GM12878 (cell line): Measurements from ENCODE around the gene IRF6. TPM values are rescaled to one million over a fixed set of nuclear protein-coding genes. Genes with fewer than 3 reads are reported as not detected.

Experiments
- ATAC-seq: fragments of 200-7000 bp; cut with Tn5 transposase; 3 replicates; pipeline ENCODE4 v1.9.1; 2020; ENCODE audit warnings: mild to moderate bottlenecking, moderate library complexity
- BruUV-seq: library from RNA; stranded (reverse); fragments of 400-500 nt; replicated peaks from 2 replicates; lab custom pipeline; 2021; lab: Mats Ljungman, UMichigan
- CTCF ChIA-PET: fragments of 300-600 bp; sonication (Branson Sonifier 250); formaldehyde crosslinking; extraction: SDS; loops from one replicate; lab custom pipeline; 2021; ENCODE audit warnings: inconsistent platforms; lab: Yijun Ruan, JAX
- POLR2A ChIA-PET: fragments of 350-600 bp; formaldehyde crosslinking; extraction: SDS; loops from one replicate; lab custom pipeline; 2021; ENCODE audit warnings: inconsistent platforms; lab: Charles Lee
- RAD21 ChIA-PET: fragments of 300-600 bp; sonication (Branson Sonifier 250); formaldehyde crosslinking; loops from one replicate; lab custom pipeline; 2023; ENCODE audit warnings: antibody characterized with exemption; ENCODE audit not compliant: unreplicated experiment; lab: Charles Lee
- SMC1A ChIA-PET: fragments of 300-600 bp; sonication (Branson Sonifier 250); formaldehyde crosslinking; loops from one replicate; lab custom pipeline; 2023; ENCODE audit not compliant: unreplicated experiment, uncharacterized antibody; lab: Charles Lee
- DNase-seq: peaks from one replicate; pipeline ENCODE4 v3.0.0-alpha.2; 2011; ENCODE audit warnings: low read depth, low spot score
- FAIRE-seq: peaks from 3 replicates; lab custom pipeline; 2011; peaks lifted over from hg19 to GRCh38; lab: Jason Lieb, UNC
- H2AFZ ChIP-seq: 2 replicates; pipeline ENCODE4 v1.6.0; 2011; ENCODE audit warnings: low read depth, low read length, control low read depth; ENCODE audit not compliant: control insufficient read depth
- H3K27ac ChIP-seq: 2 replicates; pipeline ENCODE4 v1.5.1; 2011; ENCODE audit warnings: control low read depth; ENCODE audit not compliant: control insufficient read depth, insufficient read depth
- H3K27me3 ChIP-seq, 2 experiments: replicated peaks in 1 of 2; 2 replicates each; pipeline versions ENCODE4 v1.6.0 to v1.6.1; 2011; ENCODE audit warnings: low read length in 1 of 2; ENCODE audit not compliant: control insufficient read depth in 2 of 2, insufficient read depth in 2 of 2
- H3K36me3 ChIP-seq, 2 experiments: 2 replicates each; pipeline ENCODE4 v1.5.1; 2011; ENCODE audit warnings: low read length in 1 of 2; ENCODE audit not compliant: control insufficient read depth in 2 of 2, insufficient read depth in 2 of 2
- H3K4me1 ChIP-seq: 2 replicates; pipeline ENCODE4 v1.6.1; 2011; ENCODE audit warnings: mild to moderate bottlenecking, low read length, moderate library complexity, mixed read lengths; ENCODE audit not compliant: control insufficient read depth, insufficient read depth
- H3K4me2 ChIP-seq: 2 replicates; pipeline ENCODE4 v1.6.0; 2011; ENCODE audit warnings: control low read depth; ENCODE audit not compliant: control insufficient read depth, insufficient read depth
- H3K4me3 ChIP-seq: fragments of 200-600 bp; sonication (generic); 2 replicates; pipeline ENCODE4 v1.5.1; 2016
- H3K79me2 ChIP-seq: 2 replicates; pipeline ENCODE4 v1.6.0; 2011; ENCODE audit warnings: low read length; ENCODE audit not compliant: control insufficient read depth, insufficient read depth
- H3K9ac ChIP-seq: 2 replicates; pipeline ENCODE4 v1.8.0; 2011; ENCODE audit warnings: low read length, control low read depth, mixed read lengths; ENCODE audit not compliant: control insufficient read depth, insufficient read depth
- H3K9me3 ChIP-seq: replicated peaks from 3 replicates; pipeline ENCODE4 v1.5.1; 2011; ENCODE audit warnings: mild to moderate bottlenecking, low read length; ENCODE audit not compliant: control insufficient read depth, insufficient read depth
- H4K20me1 ChIP-seq: 2 replicates; pipeline ENCODE4 v1.6.0; 2011; ENCODE audit not compliant: control insufficient read depth, insufficient read depth
- BACH1 ChIP-seq: fragments of 450-650 bp; IDR thresholded peaks from 2 replicates; pipeline ENCODE4 v1.6.1; 2017; ENCODE audit warnings: mild to moderate bottlenecking, borderline replicate concordance
- EGR1 ChIP-seq, 2 experiments: IDR thresholded peaks; 1 replicate in 1 of 2; 2 replicates in 1 of 2; pipeline ENCODE4 v1.6.1; 2011 to 2012; ENCODE audit warnings: low read depth in 2 of 2, low read length in 2 of 2, borderline replicate concordance in 1 of 2, mild to moderate bottlenecking in 1 of 2, moderate library complexity in 1 of 2
- RAD21 ChIP-seq: IDR thresholded peaks from 2 replicates; pipeline ENCODE4 v1.6.1; 2011; ENCODE audit warnings: mild to moderate bottlenecking, low read depth, low read length, moderate library complexity; ENCODE audit not compliant: insufficient read depth
- RBBP5 ChIP-seq: fragments of 200-600 bp; sonication (generic); conservative IDR thresholded peaks from 2 replicates; pipeline ENCODE4 v1.6.1; 2016
- ZNF24 ChIP-seq: fragments of 450-650 bp; IDR thresholded peaks from 2 replicates; pipeline ENCODE4 v1.6.1; 2017; ENCODE audit warnings: antibody characterized with exemption, mild to moderate bottlenecking
- WGBS: methylation state at CpG from one replicate; pipeline ENCODE4 v1.1.6; 2016; ENCODE audit warnings: low lambda C conversion rate; ENCODE audit not compliant: insufficient replicate concordance, insufficient coverage; ENCODE audit errors: missing lambda C conversion rate; 5-methylcytosine and 5-hydroxymethylcytosine counted together
- in situ Hi-C: fragments of 300-500 bp; cut with MboI; formaldehyde crosslinking; loops from 9 replicates; pipeline ENCODE4 v1.14.3; 2018; ENCODE audit warnings: mixed read lengths
- intact Hi-C: fragments of 100-400 bp; cut with micrococcal nuclease; formaldehyde crosslinking; loops from one replicate; pipeline ENCODE4 v1.14.2; 2022; ENCODE audit not compliant: unreplicated experiment
- polyA plus RNA-seq, 11 experiments: library from polyadenylated mRNA; depleted of rRNA in 4 of 11; unstranded in 6 of 11; stranded (reverse) in 5 of 11; fragments of >200 nt; fragmentation: Nextera tagmentation in 4 of 11; fragmentation: Illumina TruSeq in 1 of 11; extraction: Ambion mirVana in 4 of 11; extraction: Trizol in 1 of 11; gene quantifications; 1 replicate in 1 of 11; 2 replicates in 10 of 11; pipeline versions ENCODE4 v1.2.1 to v1.2.3, GENCODE V29; 2011 to 2016; ENCODE audit warnings: inconsistent platforms in 2 of 11, missing spikeins in 2 of 11, low read depth in 1 of 11
- total RNA-seq, 4 experiments: library from RNA; depleted of rRNA in 3 of 4; stranded (reverse); fragments of >200 nt in 3 of 4; fragmentation: Illumina TruSeq in 1 of 4; extraction: Trizol in 1 of 4; gene quantifications; 2 replicates each; pipeline versions ENCODE4 v1.2.1 to v1.2.3, GENCODE V29; 2013 to 2021
- TF ChIP-seq, protein P1 (sequence below), 3 experiments: IDR thresholded peaks in 2 of 3; conservative IDR thresholded peaks in 1 of 3; 2 replicates each; pipeline ENCODE4 v1.5.1; 2011; ENCODE audit warnings: low read depth in 3 of 3, low read length in 3 of 3, mild to moderate bottlenecking in 3 of 3, control low read depth in 2 of 3, moderate library complexity in 2 of 3, inconsistent platforms in 1 of 3, mixed read lengths in 1 of 3; ENCODE audit not compliant: control insufficient read depth in 2 of 3, insufficient read depth in 1 of 3; ENCODE audit errors: extremely low read depth in 1 of 3

The IRF6 gene
- total and polyA plus RNA-seq, 10 of the 15 experiments (the other 5 are each of a cell fraction or from before 2014, with no cell fraction given): 0.04 to 0.50 (median 0.09) TPM; not detected in 1

DNA sequence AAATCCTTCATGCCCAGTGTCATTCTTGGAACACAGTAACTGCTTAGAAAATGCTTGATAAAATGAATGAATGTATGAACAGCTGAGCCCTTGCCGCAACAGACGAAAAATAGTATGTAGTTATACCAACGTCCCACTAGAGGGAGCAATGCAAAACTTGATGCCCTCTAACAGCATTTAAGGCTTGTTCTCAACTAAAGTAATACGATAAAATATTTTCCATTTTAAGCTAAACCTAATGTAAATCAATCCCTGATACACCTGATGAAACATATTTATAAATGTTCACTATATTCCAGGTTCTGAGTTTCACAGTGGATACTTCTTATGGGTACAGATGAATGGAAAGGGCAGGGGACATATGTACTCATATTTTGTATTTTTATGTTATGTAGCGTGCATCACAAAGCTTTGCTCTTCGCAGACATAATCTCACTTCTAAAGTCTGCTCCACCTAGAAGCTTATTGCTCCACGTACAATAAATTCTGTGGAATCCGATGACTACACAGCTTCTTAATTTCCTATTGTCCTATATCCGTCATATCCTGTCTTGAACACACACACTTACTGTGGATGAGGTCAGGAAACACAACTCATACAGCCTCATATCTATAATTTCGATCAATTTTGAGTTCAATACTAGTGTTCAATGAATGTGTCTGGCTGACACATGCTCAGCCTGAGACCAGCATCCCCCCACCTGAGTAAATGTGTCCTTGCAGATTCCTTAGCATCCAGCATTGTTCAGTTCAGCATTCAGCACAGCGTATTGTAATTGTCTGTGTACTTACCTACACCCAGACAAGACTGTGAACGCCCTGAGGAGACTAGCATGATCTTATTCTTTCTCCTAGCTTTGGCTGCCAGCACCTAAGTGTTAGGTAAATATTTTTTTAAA is 17.4 kb upstream of the IRF6 start:
- in situ Hi-C loops (no loop called here), intact Hi-C loops (loop anchor here (10.0 kb wide), 1 partner anchor 249 kb away; no protein-coding TSS in a partner anchor)
- no peak overlapping the region for H3K27ac ChIP-seq
- CTCF ChIA-PET: interaction anchor here (0.5 to 7.4 kb wide), 37 partner anchors 9 to 1700 kb away, joined by 3 to 78 read pairs (median 5); partner anchors contain the start of genes C1orf74, G0S2, IRF6 and TRAF3IP3
- H3K9ac ChIP-seq: no peak overlapping the region
- POLR2A ChIA-PET: interaction anchor here (0.7 to 1.5 kb wide), 4 partner anchors 9 to 54 kb away, joined by 3 to 5 read pairs (median 4); partner anchors contain the start of gene C1orf74
- FAIRE-seq (peak; percentile 83), ATAC-seq (peak; percentile 61), DNase-seq (no peak)
- SMC1A ChIA-PET: interaction anchor here (0.7 to 5.0 kb wide), 19 partner anchors 11 to 74 kb away, joined by 3 to 49 read pairs (median 4); partner anchors contain the start of genes C1orf74 and TRAF3IP3
- no peak overlapping the region for H3K4me2 ChIP-seq
- no TSS peak for BruUV-seq
- H4K20me1 ChIP-seq: no peaks in the 10 kb centered on the region
- H3K4me1 ChIP-seq: no peaks in the 10 kb centered on the region
- no peaks in the 10 kb centered on the region; a peak in 1 of 4 replicates for H3K27me3 ChIP-seq
- H2AFZ ChIP-seq: no peak overlapping the region
- no peak for TF ChIP-seq EGR1 (IDR thresholded peaks at IDR 0.05; ENCODE audit: borderline replicate concordance in 1 of 2, low read depth in 2 of 2, low read length in 2 of 2)
- TF ChIP-seq, protein P1, sequence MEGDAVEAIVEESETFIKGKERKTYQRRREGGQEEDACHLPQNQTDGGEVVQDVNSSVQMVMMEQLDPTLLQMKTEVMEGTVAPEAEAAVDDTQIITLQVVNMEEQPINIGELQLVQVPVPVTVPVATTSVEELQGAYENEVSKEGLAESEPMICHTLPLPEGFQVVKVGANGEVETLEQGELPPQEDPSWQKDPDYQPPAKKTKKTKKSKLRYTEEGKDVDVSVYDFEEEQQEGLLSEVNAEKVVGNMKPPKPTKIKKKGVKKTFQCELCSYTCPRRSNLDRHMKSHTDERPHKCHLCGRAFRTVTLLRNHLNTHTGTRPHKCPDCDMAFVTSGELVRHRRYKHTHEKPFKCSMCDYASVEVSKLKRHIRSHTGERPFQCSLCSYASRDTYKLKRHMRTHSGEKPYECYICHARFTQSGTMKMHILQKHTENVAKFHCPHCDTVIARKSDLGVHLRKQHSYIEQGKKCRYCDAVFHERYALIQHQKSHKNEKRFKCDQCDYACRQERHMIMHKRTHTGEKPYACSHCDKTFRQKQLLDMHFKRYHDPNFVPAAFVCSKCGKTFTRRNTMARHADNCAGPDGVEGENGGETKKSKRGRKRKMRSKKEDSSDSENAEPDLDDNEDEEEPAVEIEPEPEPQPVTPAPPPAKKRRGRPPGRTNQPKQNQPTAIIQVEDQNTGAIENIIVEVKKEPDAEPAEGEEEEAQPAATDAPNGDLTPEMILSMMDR (IDR thresholded peaks at IDR 0.05 in 2 of 3, conservative IDR thresholded peaks at IDR 0.05 in 1 of 3; ENCODE audit: control insufficient read depth in 2 of 3, extremely low read depth in 1 of 3, insufficient read depth in 1 of 3, low read depth in 3 of 3, low read length in 3 of 3): peak; percentile 63 to 81 (median 75)
- TF ChIP-seq BACH1: no peak
- TF ChIP-seq ZNF24: peak; percentile 78; the same call in 1 of the 2 replicates
- TF ChIP-seq RBBP5: no peak
- peak; percentile 28; the same call in 1 of the 2 replicates for TF ChIP-seq RAD21
- no peaks in the 10 kb centered on the region for H3K9me3 ChIP-seq
- H3K36me3 ChIP-seq: no peaks in the 10 kb centered on the region
- peaks cover 5% of the 10 kb centered on the region for H3K79me2 ChIP-seq
- WGBS: 20% methylated on average over 12 of the region's 12 CpGs
- H3K4me3 ChIP-seq: no peak overlapping the region
- RAD21 ChIA-PET: interaction anchor here (0.7 to 2.0 kb wide), 12 partner anchors 8 to 254 kb away, joined by 3 to 11 read pairs (median 4); partner anchors contain the start of gene TRAF3IP3
